H54 (cell line): Measurements from ENCODE around the gene NT5C2.
A peak's percentile ranks its signal among the peaks of the same experiment; 100 is the strongest.

Source experiments
- DNase-seq: peaks from one replicate; pipeline ENCODE4 v3.0.0; 2011; ENCODE audit warnings: low spot score, mixed read lengths; ENCODE audit not compliant: insufficient read length
- FAIRE-seq: peaks from 3 replicates; lab custom pipeline; 2011; peaks lifted over from hg19 to GRCh38; lab: Jason Lieb, UNC
- POLR2A ChIP-seq: IDR thresholded peaks from 2 replicates; pipeline ENCODE4 v1.6.1; 2011; ENCODE audit warnings: low read depth, mild to moderate bottlenecking, low read length

NT5C2 gene

DNA sequence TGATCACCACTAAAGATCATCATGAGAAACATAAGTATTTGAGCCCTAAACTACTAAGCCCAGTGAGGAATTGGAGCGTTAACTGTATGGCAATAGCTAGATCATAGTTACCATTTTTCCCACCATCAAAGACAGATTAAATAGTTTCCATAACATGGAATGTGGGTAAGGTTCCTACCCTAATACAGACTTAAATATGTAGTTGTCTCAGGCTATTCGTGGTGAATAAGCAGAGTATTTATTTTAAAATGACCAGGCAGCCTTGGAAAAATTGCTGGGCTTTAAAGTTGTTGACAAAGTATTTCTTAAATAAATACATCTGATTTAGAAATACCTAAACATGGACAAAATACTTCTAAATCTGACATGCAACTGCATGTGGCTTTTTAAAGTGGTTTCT is 106.8 kb downstream of the NT5C2 start:
- DNase-seq (no peak), FAIRE-seq (no peak)
- TF ChIP-seq POLR2A = no peak

DNA sequence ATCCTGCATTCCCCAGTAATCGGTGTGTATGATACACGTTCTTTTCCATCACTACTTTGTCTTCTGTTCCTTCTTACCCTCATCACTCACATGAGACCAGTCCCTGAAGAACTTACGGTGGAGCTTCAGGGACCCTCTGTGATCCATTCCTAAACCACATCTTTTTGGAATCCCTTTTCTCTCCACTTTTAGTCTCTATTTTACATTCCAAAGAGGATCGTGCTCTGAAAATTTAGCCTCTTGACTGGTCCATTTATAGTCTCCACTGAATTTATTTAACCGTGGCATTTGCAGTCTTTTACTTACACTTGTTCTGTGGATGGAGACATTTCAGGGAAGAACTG is 109.1 kb downstream of the NT5C2 start:
- TF ChIP-seq POLR2A = no peak
- DNase-seq = no peak
- FAIRE-seq = no peak

DNA sequence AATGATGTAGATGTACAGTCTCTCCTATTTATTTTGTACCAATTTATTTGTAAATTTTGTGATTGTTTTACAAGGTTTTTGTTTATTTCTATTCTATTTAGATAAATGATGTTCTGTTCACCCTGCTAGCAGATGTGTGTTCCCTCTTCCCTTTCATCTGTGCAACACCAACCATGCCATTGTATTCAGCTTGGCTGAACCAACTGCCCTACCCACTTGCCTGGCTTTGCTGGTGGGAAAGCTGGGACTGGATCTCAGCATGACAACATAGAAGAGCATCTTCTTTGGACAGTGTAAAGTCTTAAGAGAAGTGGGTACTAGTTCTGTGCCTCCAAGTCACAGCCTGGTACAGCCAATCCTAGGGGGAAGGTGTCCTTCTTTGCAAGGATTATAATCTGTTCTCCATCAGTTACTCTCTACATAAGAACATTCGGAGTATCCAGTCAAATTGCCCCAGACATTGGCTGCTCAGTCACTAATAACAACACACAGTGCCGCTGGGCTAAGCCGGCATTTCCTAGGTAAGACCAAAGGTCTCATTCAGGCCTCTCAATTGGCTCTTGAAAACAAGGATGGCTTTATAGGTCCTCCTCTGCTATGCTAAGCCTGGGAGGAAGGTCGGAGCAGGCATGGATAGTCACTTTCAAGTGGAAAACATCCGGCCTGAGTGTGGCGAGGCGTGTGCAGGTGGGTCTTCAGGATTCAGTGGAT is 109.7 kb downstream of the NT5C2 start:
- FAIRE-seq = no peak
- TF ChIP-seq POLR2A = no peak
- no peak for DNase-seq

DNA sequence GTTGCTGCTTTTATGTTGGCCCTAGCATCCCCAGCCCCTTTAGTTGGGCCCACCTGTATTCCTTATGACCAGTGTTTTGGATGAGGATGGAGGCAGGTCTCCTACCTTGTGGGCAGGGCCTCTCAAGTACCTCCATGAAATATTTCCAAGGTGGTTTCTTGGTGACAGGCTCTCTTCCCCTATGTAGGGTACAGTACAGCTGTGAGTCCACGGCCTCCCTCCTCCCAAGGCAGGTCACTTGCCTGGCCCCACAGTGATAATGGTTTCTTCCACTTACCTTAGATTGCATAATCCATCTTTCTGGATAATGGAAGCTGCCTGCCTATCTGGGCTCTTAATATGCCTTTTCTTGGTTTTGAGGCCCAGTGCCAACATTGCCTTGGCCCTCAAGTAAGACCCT is 110.4 kb downstream of the NT5C2 start:
- FAIRE-seq (no peak), DNase-seq (no peak)
- TF ChIP-seq POLR2A = no peak

DNA sequence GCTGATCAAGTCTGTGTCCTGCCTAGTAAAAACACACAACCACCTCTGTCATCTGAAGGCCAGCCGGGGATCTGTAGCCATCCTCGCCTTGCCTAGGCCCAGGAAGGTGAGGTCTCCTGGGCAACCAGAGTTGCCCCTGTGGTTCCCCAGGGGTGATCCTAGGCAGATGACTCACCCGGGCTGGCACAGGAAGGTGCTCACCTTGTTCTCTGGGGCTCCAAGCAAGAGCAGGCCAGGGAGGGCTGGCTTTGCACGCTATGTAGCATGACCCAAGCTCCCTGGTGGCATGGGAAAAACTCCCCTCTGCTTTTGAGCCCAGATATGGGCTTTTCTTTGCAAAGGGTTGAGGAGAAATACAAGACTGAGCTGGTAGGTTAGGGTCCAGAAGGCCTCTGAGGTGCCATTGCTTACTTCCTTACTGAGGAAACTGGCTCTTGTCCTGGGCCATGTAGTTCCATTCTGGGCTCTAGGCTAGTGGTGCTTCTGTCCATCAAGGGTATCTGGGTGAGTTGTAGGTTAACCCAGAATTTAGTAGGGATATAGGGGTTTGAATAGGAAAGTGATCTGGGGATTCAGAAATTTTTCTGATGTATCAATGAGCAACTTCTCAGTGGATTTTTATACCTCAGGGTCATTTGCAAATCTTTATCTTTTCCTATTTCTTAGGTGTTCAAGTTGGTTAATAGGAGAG is 112.0 kb downstream of the NT5C2 start:
- no peak for TF ChIP-seq POLR2A
- FAIRE-seq = no peak
- peak; percentile 18 for DNase-seq

DNA sequence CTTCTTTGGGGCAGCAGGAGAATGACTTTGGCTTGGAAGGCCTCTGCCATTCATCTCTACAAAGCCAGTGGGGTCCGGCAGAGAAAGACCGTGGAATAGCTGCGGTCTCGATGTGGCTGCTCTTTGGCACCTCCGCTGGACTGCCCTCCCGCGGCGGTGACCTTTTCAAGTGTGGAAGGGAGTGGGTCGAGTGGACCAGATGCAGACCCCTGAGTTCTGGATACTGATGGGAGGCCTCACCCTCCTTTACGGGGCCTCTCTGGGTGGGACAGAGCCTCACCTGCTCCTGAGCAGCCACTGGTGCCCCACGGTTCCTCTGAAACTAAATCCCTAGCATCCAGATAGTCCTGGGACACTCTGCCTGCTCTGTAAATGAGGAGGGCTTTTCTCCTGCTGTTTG is 113.1 kb downstream of the NT5C2 start:
- no peak for DNase-seq
- no peak for TF ChIP-seq POLR2A
- FAIRE-seq = no peak

DNA sequence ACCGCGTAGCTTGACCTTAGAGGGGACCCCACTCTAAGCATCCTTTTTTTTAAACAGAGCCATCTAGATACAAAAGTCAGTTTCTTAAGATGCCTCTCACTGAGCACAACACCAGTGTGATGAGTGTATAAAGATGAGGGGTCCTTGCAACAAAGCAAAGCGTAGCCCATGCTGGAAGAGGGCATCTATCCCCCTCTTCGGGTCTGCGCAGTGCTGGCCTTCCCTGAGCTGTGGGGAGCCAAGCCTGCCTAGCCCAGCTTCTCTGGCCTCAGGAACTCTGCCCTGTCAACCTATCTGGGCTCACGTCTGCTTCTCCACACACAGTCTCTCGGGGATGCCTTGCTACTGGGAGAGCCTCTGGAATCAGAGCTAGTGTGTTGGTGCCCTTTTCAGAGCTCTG is 114.0 kb downstream of the NT5C2 start:
- TF ChIP-seq POLR2A = no peak
- DNase-seq = no peak

DNA sequence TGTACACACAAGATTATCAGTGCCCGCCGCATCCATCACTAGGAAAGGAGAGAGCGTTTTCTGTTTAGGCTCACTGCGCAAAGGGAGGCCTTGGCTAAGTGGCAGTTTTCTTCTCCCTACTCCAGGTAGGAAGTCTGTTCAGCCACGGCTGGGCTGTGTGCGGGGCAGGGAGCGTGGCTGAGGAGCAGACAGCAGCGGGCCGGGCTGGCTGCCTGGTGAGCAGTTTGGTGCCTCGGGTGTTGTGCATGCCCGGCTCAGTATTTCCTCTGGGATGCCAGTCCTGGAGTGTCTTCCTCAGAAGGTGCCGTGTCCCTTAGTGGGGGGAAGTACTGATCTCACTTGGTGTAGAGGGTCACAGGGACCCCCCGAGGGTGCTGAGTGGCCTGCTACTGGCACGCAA is 114.4 kb downstream of the NT5C2 start:
- FAIRE-seq (no peak), DNase-seq (no peak)
- no peak for TF ChIP-seq POLR2A

More for the DNA sequence above, 114.0 kb downstream of the NT5C2 start:
- no peak for FAIRE-seq

DNA sequence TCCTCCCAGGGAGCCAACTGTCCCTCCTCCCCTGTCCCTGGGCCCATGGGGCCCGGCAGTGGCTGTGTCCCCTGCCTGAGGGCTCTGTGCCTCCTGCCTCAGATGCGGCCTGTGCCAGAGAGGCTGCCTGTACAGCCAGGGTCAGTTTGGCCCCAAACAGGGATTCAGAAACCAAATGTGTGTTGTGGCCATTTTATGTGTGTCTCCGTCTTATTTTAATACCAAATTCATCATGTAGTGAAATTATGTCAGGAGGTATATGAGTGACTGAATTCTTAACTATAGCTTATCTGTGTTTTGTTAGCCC is 114.8 kb downstream of the NT5C2 start:
- FAIRE-seq = no peak
- no peak for DNase-seq
- no peak for TF ChIP-seq POLR2A

DNA sequence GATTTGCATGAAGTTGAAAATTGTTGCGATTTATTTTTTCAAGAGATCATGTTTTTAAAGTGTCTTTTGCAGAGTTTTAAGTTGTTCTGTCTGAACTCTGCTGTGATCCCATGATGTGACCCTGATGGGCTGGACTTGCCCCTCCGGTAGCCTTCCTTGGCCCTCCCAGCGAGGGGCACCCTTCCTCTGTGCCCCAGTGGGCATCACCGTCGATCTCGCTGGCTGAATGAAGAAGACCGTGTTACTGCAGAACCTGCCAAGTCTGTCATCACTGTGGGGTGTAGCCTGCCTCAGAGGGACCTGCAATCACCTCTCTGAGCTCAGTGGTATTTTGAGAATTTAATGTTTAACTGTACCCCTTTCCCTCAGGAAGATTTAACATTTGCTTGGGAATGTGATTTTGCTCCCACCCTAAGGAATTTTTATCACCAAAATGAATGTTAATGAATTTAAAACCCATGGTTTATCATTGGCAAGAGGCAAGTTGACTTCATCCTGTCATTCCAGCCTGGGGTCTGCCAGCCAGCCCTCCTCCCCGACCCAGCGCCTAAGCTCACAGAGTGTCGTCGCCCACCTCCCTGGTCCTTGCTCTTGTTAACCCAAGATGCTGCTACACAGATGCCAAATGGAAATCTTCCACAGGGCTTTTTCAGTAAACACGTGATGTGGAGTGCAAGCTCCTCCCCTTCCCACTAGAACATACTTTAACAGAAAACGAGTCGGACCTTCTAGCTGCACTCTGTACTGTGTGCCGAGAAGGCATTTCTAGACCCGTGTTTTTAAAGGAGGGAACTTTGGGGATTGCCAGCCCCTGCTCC is 115.4 kb downstream of the NT5C2 start:
- TF ChIP-seq POLR2A = no peak
- DNase-seq (no peak), FAIRE-seq (no peak)

DNA sequence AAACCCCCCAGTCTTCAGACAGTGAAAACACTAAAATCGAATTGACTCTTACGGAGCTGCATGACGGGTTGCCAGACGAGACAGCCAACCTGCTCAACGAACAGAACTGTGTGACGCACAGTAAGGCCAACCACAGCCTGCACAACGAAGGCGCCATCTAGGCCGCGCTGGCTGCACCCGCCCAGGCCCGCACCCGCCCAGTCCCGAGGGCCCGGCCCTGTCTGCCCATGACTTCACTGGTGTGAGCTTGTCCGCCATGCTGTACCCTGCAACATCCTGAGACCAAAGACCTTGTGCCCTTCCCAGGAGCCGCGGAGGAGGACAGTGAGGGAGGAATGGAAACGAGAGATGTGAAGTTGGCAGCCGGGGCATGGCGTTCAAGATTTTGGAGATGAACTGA is 116.1 kb downstream of the NT5C2 start:
- no peak for TF ChIP-seq POLR2A
- no peak for FAIRE-seq
- no peak for DNase-seq

DNA sequence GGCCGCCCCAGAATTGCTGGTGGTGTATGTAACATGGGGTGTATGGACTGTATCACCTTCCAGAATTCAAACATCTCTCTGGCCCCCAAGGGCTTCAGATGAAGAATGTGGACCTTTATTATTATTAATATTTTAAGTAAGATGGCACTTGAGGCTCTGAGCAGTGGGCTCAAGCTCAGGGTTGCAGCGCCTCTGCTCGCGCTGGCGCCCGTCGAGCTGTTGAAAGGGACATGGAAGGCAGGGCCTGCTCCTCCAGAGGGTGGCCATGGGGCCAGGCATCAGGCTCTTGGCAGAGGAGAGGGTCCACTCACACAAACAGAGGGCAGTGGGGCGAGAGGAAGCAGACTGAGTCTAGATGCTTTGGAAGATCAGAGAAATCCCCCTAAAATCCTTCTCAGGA is 120.2 kb downstream of the NT5C2 start:
- no peak for TF ChIP-seq POLR2A
- no peak for DNase-seq
- no peak for FAIRE-seq

DNA sequence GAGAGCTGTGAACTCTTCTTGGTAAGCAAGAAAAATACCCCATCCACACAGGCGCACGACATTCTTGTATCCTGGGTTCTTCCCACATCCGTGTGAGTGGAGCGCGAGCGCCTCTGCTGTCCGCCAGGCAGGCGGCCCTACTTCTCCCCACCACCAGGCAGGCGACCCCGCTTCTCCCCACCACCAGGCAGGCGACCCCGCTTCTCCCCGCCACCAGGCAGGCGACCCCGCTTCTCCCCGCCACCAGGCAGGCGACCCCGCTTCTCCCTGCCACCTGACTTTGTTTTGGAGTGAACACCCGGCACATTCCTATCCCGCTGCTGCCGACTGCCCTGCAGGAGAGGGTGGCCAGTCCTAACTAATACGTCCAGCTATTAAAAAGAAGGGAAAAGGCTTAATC is 120.8 kb downstream of the NT5C2 start:
- FAIRE-seq (no peak), DNase-seq (no peak)
- TF ChIP-seq POLR2A = no peak
